Measurements from ENCODE around the gene PHEX.
A peak's percentile ranks its signal among the peaks of the same experiment; 100 is the strongest.

The PHEX gene

DNA sequence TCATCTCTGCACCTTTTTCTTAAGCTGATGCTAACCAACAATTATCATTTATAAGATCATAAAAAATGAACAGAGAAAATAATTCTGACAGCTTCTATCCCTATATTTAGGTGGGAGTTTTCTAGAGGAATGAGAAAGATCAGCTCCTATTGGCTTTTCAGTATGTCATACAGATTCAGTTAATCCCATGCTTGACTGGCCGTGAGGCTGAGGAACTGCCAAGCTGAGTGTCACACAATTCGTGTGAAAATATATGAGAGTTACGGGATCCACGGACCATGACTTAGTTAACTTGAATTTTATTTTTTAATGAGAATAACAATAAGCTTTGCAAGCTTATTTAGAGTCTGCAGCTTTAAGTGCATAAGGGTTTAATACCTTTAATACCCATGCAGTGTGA, 37.5 kb downstream of the PHEX start:
- peaks cover 12% of the 10 kb centered on the region for H3K4me1 ChIP-seq (ENCODE audit: control insufficient read depth, insufficient read depth, low read length)
- no peaks in the 10 kb centered on the region for H3K36me3 ChIP-seq (ENCODE audit: control insufficient read depth, insufficient read depth, low read length)
- no peak overlapping the region for H3K27ac ChIP-seq (ENCODE audit: low read depth, low read length)
- H3K9ac ChIP-seq (ENCODE audit: low read length): no peak overlapping the region
- H3K27me3 ChIP-seq (ENCODE audit: control insufficient read depth, insufficient read depth, low read length): no peaks in the 10 kb centered on the region
- H3K4me3 ChIP-seq (ENCODE audit: low read depth, low read length): no peak overlapping the region
- H3K9me3 ChIP-seq (ENCODE audit: control insufficient read depth, insufficient read depth, low read depth, low read length): no peaks in the 10 kb centered on the region

DNA sequence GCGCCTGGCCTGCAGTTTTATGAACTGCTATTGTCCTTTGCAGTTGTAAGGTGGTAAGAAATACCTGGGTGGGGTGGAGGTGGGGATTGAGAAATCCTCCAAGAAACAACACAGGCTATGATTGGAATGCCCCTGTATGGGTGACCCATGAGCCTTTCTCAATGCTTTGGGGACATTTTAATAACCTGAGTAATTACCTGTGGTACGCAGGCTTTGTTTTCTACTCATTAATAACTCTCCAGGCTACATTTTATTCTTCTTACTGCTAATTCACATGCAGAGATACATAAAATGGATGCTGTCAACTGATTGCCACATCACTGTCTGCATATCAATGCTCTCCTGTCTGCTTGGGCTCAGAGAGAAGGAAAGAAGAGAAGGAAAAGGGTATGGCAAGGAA, 41.8 kb downstream of the PHEX start:
- Histone ChIP-seq H3K36me3 (ENCODE audit: control insufficient read depth, insufficient read depth, low read length) (no peaks in the 10 kb centered on the region), H3K27me3 (ENCODE audit: control insufficient read depth, insufficient read depth, low read length) (peaks cover 2% of the 10 kb centered on the region; the same call in 1 of the 2 replicates), H3K4me3 (ENCODE audit: low read depth, low read length) (no peak overlapping the region), H3K4me1 (ENCODE audit: control insufficient read depth, insufficient read depth, low read length) (peaks cover 19% of the 10 kb centered on the region), H3K9me3 (ENCODE audit: control insufficient read depth, insufficient read depth, low read depth, low read length) (no peaks in the 10 kb centered on the region), H3K27ac (ENCODE audit: low read depth, low read length) (peak overlapping the region; percentile 7; the same call in 1 of the 2 replicates), H3K9ac (ENCODE audit: low read length) (no peak overlapping the region)

GRCh38 chrX:22078117-22078516, 46.0 kb downstream of the PHEX start:
- peaks cover 2% of the 10 kb centered on the region; the same call in 1 of the 2 replicates for H3K27me3 ChIP-seq (ENCODE audit: control insufficient read depth, insufficient read depth, low read length)
- H3K4me1 ChIP-seq (ENCODE audit: control insufficient read depth, insufficient read depth, low read length): peaks cover 19% of the 10 kb centered on the region
- H3K27ac ChIP-seq (ENCODE audit: low read depth, low read length): peak overlapping the region; percentile 37; the same call in 1 of the 2 replicates
- H3K4me3 ChIP-seq (ENCODE audit: low read depth, low read length): no peak overlapping the region
- no peak overlapping the region for H3K9ac ChIP-seq (ENCODE audit: low read length)
- no peaks in the 10 kb centered on the region for H3K9me3 ChIP-seq (ENCODE audit: control insufficient read depth, insufficient read depth, low read depth, low read length)
- no peaks in the 10 kb centered on the region for H3K36me3 ChIP-seq (ENCODE audit: control insufficient read depth, insufficient read depth, low read length)

DNA sequence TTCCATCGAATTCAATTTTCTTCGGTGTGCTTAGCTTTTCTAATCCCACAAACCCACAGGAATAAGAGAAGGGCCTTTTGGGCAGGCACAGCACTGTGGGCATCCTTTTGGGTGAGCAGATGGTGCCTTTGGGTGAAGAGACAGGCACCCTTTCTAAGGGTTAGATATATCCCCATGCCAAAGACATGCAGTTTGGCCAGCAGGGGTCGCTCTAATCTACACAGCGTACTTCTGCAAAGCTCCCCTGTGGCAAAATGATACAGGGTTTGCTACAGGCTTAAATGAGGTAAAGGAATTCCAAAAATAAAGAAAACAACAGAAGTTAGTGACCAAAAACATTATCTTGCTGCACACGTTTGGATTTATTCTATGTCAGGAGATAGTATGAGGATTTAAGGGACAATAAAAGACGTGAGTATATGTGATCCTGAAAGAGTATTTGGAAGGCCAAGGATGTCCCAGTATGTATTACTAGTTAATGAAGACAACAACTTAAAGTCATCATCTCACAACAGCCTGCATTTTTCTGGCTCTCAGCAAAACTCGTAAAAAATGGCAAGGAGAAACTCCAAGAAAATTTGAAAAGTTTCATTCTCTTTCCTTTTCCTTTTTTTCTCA, 49.5 kb downstream of the PHEX start:
- Histone ChIP-seq H3K27ac (ENCODE audit: low read depth, low read length) (no peak overlapping the region), H3K36me3 (ENCODE audit: control insufficient read depth, insufficient read depth, low read length) (no peaks in the 10 kb centered on the region), H3K4me3 (ENCODE audit: low read depth, low read length) (no peak overlapping the region), H3K27me3 (ENCODE audit: control insufficient read depth, insufficient read depth, low read length) (no peaks in the 10 kb centered on the region; the same call in 1 of the 2 replicates), H3K9ac (ENCODE audit: low read length) (no peak overlapping the region), H3K9me3 (ENCODE audit: control insufficient read depth, insufficient read depth, low read depth, low read length) (no peaks in the 10 kb centered on the region), H3K4me1 (ENCODE audit: control insufficient read depth, insufficient read depth, low read length) (peaks cover 11% of the 10 kb centered on the region)

- H3K9me3 ChIP-seq (ENCODE audit: control insufficient read depth, insufficient read depth, low read depth, low read length): no peaks in the 10 kb centered on the region
- H3K27me3 ChIP-seq (ENCODE audit: control insufficient read depth, insufficient read depth, low read length): no peaks in the 10 kb centered on the region; the same call in 1 of the 2 replicates
- no peak overlapping the region for H3K27ac ChIP-seq (ENCODE audit: low read depth, low read length)
- H3K9ac ChIP-seq (ENCODE audit: low read length): no peak overlapping the region
- H3K4me1 ChIP-seq (ENCODE audit: control insufficient read depth, insufficient read depth, low read length): no peaks in the 10 kb centered on the region
- no peak overlapping the region for H3K4me3 ChIP-seq (ENCODE audit: low read depth, low read length)
- no peaks in the 10 kb centered on the region for H3K36me3 ChIP-seq (ENCODE audit: control insufficient read depth, insufficient read depth, low read length)
Observed at GRCh38 chrX:22086003-22086402, 53.9 kb downstream of the PHEX start.

DNA sequence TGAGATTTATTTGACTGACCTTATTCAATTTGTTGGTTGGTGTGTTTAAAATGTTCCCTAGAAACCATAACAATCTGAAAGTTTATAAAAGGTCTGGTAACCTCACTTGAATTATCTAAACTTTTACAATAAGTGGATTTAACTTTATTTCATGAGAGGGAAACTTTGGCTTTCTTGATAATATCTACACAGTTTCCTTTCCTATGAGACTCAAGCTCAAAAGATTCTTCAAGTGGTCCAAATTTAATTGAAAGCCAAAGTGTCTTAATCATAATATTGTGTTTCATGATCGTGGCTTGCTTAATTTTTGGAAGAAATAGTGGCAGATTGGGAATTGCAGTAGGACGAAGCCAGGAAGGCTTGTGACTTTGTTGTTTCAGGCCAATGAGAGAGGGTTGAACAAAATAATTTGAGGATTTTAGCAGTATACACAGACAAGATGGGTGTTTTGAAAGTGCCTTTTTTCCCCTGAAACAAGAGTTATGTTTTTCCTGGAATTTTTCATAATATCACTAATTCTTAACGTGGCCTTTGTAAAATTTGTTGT, 55.0 kb downstream of the PHEX start:
- H3K9me3 ChIP-seq (ENCODE audit: control insufficient read depth, insufficient read depth, low read depth, low read length): no peaks in the 10 kb centered on the region
- no peak overlapping the region for H3K4me3 ChIP-seq (ENCODE audit: low read depth, low read length)
- H3K9ac ChIP-seq (ENCODE audit: low read length): no peak overlapping the region
- H3K27ac ChIP-seq (ENCODE audit: low read depth, low read length): no peak overlapping the region
- H3K36me3 ChIP-seq (ENCODE audit: control insufficient read depth, insufficient read depth, low read length): no peaks in the 10 kb centered on the region
- no peaks in the 10 kb centered on the region for H3K4me1 ChIP-seq (ENCODE audit: control insufficient read depth, insufficient read depth, low read length)
- H3K27me3 ChIP-seq (ENCODE audit: control insufficient read depth, insufficient read depth, low read length): no peaks in the 10 kb centered on the region; the same call in 1 of the 2 replicates

- no peaks in the 10 kb centered on the region for H3K9me3 ChIP-seq (ENCODE audit: control insufficient read depth, insufficient read depth, low read depth, low read length)
Observed at GRCh38 chrX:22088326-22088725, 56.2 kb downstream of the PHEX start.

DNA sequence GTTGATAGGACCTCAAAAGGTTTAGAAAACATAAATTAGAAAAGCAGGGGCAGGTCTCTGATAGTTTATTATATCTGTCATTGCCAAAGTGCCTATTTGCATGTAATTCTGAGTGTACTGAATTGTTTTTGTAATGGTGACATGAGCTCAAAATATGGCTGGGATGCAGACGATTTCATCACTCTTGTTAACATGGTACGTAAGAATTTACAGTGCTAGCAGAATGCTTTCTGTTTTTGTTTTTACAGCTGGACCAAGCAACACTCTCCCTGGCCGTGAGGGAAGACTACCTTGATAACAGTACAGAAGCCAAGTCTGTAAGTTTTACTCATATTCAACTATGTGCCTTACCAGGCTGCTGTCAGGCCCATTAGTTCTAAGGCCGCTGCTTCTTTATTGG, 58.1 kb downstream of the PHEX start:
- Histone ChIP-seq H3K27ac (ENCODE audit: low read depth, low read length) (no peak overlapping the region), H3K4me3 (ENCODE audit: low read depth, low read length) (no peak overlapping the region), H3K9me3 (ENCODE audit: control insufficient read depth, insufficient read depth, low read depth, low read length) (no peaks in the 10 kb centered on the region), H3K27me3 (ENCODE audit: control insufficient read depth, insufficient read depth, low read length) (no peaks in the 10 kb centered on the region; the same call in 1 of the 2 replicates), H3K9ac (ENCODE audit: low read length) (no peak overlapping the region), H3K36me3 (ENCODE audit: control insufficient read depth, insufficient read depth, low read length) (no peaks in the 10 kb centered on the region), H3K4me1 (ENCODE audit: control insufficient read depth, insufficient read depth, low read length) (peaks cover 10% of the 10 kb centered on the region)

More at GRCh38 chrX:22088326-22088725, 56.2 kb downstream of the PHEX start:
- Histone ChIP-seq H3K27ac (ENCODE audit: low read depth, low read length) (no peak overlapping the region), H3K4me3 (ENCODE audit: low read depth, low read length) (no peak overlapping the region), H3K36me3 (ENCODE audit: control insufficient read depth, insufficient read depth, low read length) (no peaks in the 10 kb centered on the region), H3K27me3 (ENCODE audit: control insufficient read depth, insufficient read depth, low read length) (no peaks in the 10 kb centered on the region; the same call in 1 of the 2 replicates), H3K9ac (ENCODE audit: low read length) (no peak overlapping the region), H3K4me1 (ENCODE audit: control insufficient read depth, insufficient read depth, low read length) (no peaks in the 10 kb centered on the region)

- H3K9me3 ChIP-seq (ENCODE audit: control insufficient read depth, insufficient read depth, low read depth, low read length): no peaks in the 10 kb centered on the region
- no peaks in the 10 kb centered on the region; the same call in 1 of the 2 replicates for H3K27me3 ChIP-seq (ENCODE audit: control insufficient read depth, insufficient read depth, low read length)
- no peaks in the 10 kb centered on the region for H3K36me3 ChIP-seq (ENCODE audit: control insufficient read depth, insufficient read depth, low read length)
- no peak overlapping the region for H3K27ac ChIP-seq (ENCODE audit: low read depth, low read length)
- H3K4me3 ChIP-seq (ENCODE audit: low read depth, low read length): no peak overlapping the region
- H3K9ac ChIP-seq (ENCODE audit: low read length): no peak overlapping the region
- H3K4me1 ChIP-seq (ENCODE audit: control insufficient read depth, insufficient read depth, low read length): peaks cover 12% of the 10 kb centered on the region
Observed at GRCh38 chrX:22093550-22093949, 61.4 kb downstream of the PHEX start.

- Histone ChIP-seq H3K27ac (ENCODE audit: low read depth, low read length) (no peak overlapping the region), H3K4me1 (ENCODE audit: control insufficient read depth, insufficient read depth, low read length) (peaks cover 12% of the 10 kb centered on the region), H3K36me3 (ENCODE audit: control insufficient read depth, insufficient read depth, low read length) (no peaks in the 10 kb centered on the region), H3K9me3 (ENCODE audit: control insufficient read depth, insufficient read depth, low read depth, low read length) (no peaks in the 10 kb centered on the region), H3K4me3 (ENCODE audit: low read depth, low read length) (no peak overlapping the region), H3K27me3 (ENCODE audit: control insufficient read depth, insufficient read depth, low read length) (no peaks in the 10 kb centered on the region; the same call in 1 of the 2 replicates), H3K9ac (ENCODE audit: low read length) (no peak overlapping the region)
Observed at GRCh38 chrX:22095286-22095685, 63.2 kb downstream of the PHEX start.

- H3K27ac ChIP-seq (ENCODE audit: low read depth, low read length): no peak overlapping the region
- no peak overlapping the region for H3K9ac ChIP-seq (ENCODE audit: low read length)
- no peaks in the 10 kb centered on the region for H3K36me3 ChIP-seq (ENCODE audit: control insufficient read depth, insufficient read depth, low read length)
- H3K27me3 ChIP-seq (ENCODE audit: control insufficient read depth, insufficient read depth, low read length): no peaks in the 10 kb centered on the region; the same call in 1 of the 2 replicates
- H3K4me3 ChIP-seq (ENCODE audit: low read depth, low read length): no peak overlapping the region
- H3K4me1 ChIP-seq (ENCODE audit: control insufficient read depth, insufficient read depth, low read length): peaks cover 12% of the 10 kb centered on the region
- H3K9me3 ChIP-seq (ENCODE audit: control insufficient read depth, insufficient read depth, low read depth, low read length): no peaks in the 10 kb centered on the region
Observed at GRCh38 chrX:22095856-22096255, 63.7 kb downstream of the PHEX start.
